K562 (cell line): Measurements from ENCODE around the gene RCL1. TPM values are rescaled to one million over a fixed set of nuclear protein-coding genes. Genes with fewer than 3 reads are reported as not detected.
A peak's percentile ranks its signal among the peaks of the same experiment; 100 is the strongest.

ENCODE experiments used
- MTA1 ChIP-seq: fragments of 450-650 bp; IDR thresholded peaks from 2 replicates; pipeline ENCODE4 v1.6.1; 2017; ENCODE audit warnings: borderline replicate concordance
- NR1H2 ChIP-seq: sonication (generic); formaldehyde crosslinking; IDR thresholded peaks from 2 replicates; pipeline ENCODE4 v1.4.0; 2020; ENCODE audit warnings: mild to moderate bottlenecking, missing genetic modification reagents
- POLR2G ChIP-seq: fragments of 200-400 bp; formaldehyde crosslinking; IDR thresholded peaks from 2 replicates; pipeline ENCODE4 v1.6.1; 2017; ENCODE audit warnings: low read depth, mild to moderate bottlenecking, antibody characterized with exemption, low read length, moderate library complexity
- RBM22 ChIP-seq: fragments of 200-400 bp; formaldehyde crosslinking; IDR thresholded peaks from 2 replicates; pipeline ENCODE4 v1.6.1; 2018; ENCODE audit warnings: low read length, low read depth; ENCODE audit not compliant: poor library complexity, severe bottlenecking
- RUNX1 ChIP-seq: sonication (generic); IDR thresholded peaks from 2 replicates; pipeline ENCODE4 v1.6.1; 2016; ENCODE audit warnings: antibody characterized with exemption, low read depth
- SMAD3 ChIP-seq: fragments of 450-650 bp; formaldehyde crosslinking; conservative IDR thresholded peaks from 2 replicates; pipeline ENCODE4 v1.4.0; 2020; ENCODE audit warnings: mild to moderate bottlenecking
- SMC3 ChIP-seq: conservative IDR thresholded peaks from 2 replicates; pipeline ENCODE4 v1.6.1; 2011; ENCODE audit warnings: low read depth, low read length, improper control_type of control experiment; ENCODE audit not compliant: insufficient read depth
- WHSC1 ChIP-seq: IDR thresholded peaks from one replicate; pipeline ENCODE4 v1.6.1; 2012; ENCODE audit warnings: low read length, control low read depth, inconsistent platforms
- ZFP1 ChIP-seq: fragments of 450-650 bp; formaldehyde crosslinking; IDR thresholded peaks from 2 replicates; pipeline ENCODE4 v1.4.0; 2020; ENCODE audit warnings: mild to moderate bottlenecking, mixed read lengths
- ZNF121 ChIP-seq: sonication (generic); formaldehyde crosslinking; conservative IDR thresholded peaks from 2 replicates; pipeline ENCODE4 v1.8.0; 2022; ENCODE audit warnings: missing genetic modification reagents
- ZNF175 ChIP-seq: fragments of 200-800 bp; sonication (Bioruptor generic); IDR thresholded peaks from 2 replicates; pipeline ENCODE4 v1.6.1; 2016; ENCODE audit warnings: low read depth, mild to moderate bottlenecking, missing genetic modification characterization, missing compliant biosample characterization
- ZNF23 ChIP-seq: fragments of 250-450 bp; sonication (Bioruptor Pico); IDR thresholded peaks from 2 replicates; pipeline ENCODE4 v1.4.0; 2020; ENCODE audit warnings: mild to moderate bottlenecking
- ZZZ3 ChIP-seq: fragments of 450-650 bp; IDR thresholded peaks from 2 replicates; pipeline ENCODE4 v1.6.1; 2016; ENCODE audit warnings: antibody characterized with exemption, mild to moderate bottlenecking, moderate library complexity
- polyA plus RNA-seq, 8 experiments: library from polyadenylated mRNA; depleted of rRNA in 4 of 8; stranded (reverse) in 5 of 8; unstranded in 3 of 8; fragments of >200 nt; fragmentation: Nextera tagmentation in 2 of 8; fragmentation: Illumina TruSeq in 1 of 8; extraction: Ambion mirVana in 2 of 8; extraction: Trizol in 1 of 8; gene quantifications; 2 replicates each; pipeline versions ENCODE4 v1.2.1 to v1.2.3, GENCODE V29; 2011 to 2014; ENCODE audit warnings: inconsistent platforms in 1 of 8, missing spikeins in 1 of 8
- total RNA-seq, 7 experiments: library from RNA; depleted of rRNA in 6 of 7; stranded (reverse); fragments of >200 nt in 6 of 7; fragmentation: Illumina TruSeq in 2 of 7; extraction: Trizol in 2 of 7; gene quantifications; 2 replicates each; pipeline versions ENCODE4 v1.2.1 to v1.2.3, GENCODE V29; 2011 to 2021; ENCODE audit warnings: low replicate concordance in 1 of 7
- TF ChIP-seq, protein P1 (sequence below): sonication (generic); formaldehyde crosslinking; IDR thresholded peaks from 2 replicates; pipeline ENCODE4 v1.5.0; 2020; ENCODE audit warnings: missing genetic modification reagents
- TF ChIP-seq, protein P2 (sequence below): fragments of 250-450 bp; sonication (Bioruptor Pico); IDR thresholded peaks from 2 replicates; pipeline ENCODE4 v1.8.0; 2021; ENCODE audit warnings: mild to moderate bottlenecking, moderate library complexity
- TF ChIP-seq, protein P3 (sequence below): sonication (generic); formaldehyde crosslinking; IDR thresholded peaks from 2 replicates; pipeline ENCODE4 v1.4.0; 2020; ENCODE audit warnings: mild to moderate bottlenecking, missing genetic modification reagents
- TF ChIP-seq, protein P4 (sequence below): sonication (generic); formaldehyde crosslinking; IDR thresholded peaks from 2 replicates; pipeline ENCODE4 v1.8.0; 2022; ENCODE audit warnings: mild to moderate bottlenecking, missing genetic modification reagents, borderline replicate concordance
- TF ChIP-seq, protein P5 (sequence below): fragments of 250-450 bp; sonication (Bioruptor Pico); IDR thresholded peaks from 2 replicates; pipeline ENCODE4 v1.5.0; 2021; ENCODE audit warnings: mild to moderate bottlenecking, moderate library complexity

The RCL1 gene
- total and polyA plus RNA-seq, 9 of the 15 experiments (the other 6 are each of a cell fraction or from before 2014, with no cell fraction given): 24.0 to 67.7 (median 38.6) TPM

DNA sequence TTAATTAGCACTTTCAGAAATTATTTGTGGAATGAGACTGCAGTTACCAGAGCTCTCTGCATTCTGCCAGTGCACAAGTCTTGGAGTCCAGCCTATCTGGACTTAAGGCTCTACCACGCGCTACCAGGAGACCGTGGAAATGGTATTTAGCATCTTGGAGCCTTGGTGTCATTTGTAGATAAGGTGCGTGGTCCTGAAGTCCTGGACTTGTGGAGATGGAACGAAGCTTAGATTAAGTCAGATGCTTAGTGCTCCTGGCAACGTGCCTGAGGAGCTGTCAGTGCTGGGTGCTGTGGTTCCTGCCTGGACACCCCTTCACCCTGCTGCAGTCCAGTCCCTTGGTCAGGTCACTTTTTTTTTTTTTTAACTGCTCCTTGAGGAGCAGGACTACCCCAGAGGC, 59.7 kb downstream of the RCL1 start (continued):
- TF ChIP-seq, protein P1, sequence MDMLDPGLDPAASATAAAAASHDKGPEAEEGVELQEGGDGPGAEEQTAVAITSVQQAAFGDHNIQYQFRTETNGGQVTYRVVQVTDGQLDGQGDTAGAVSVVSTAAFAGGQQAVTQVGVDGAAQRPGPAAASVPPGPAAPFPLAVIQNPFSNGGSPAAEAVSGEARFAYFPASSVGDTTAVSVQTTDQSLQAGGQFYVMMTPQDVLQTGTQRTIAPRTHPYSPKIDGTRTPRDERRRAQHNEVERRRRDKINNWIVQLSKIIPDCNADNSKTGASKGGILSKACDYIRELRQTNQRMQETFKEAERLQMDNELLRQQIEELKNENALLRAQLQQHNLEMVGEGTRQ: no peak
- TF ChIP-seq WHSC1 (no peak), ZNF175 (CRISPR knock-in tag) (no peak), RBM22 (no peak), SMC3 (no peak), NR1H2 (CRISPR knock-in tag) (no peak), SMAD3 (CRISPR knock-in tag) (no peak), ZNF121 (CRISPR knock-in tag) (no peak), ZFP1 (CRISPR knock-in tag) (no peak), POLR2G (no peak), MTA1 (peak; percentile 61; the same call in 1 of the 2 replicates), ZZZ3 (no peak), ZNF23 (no peak), RUNX1 (no peak)
- TF ChIP-seq, protein P2, sequence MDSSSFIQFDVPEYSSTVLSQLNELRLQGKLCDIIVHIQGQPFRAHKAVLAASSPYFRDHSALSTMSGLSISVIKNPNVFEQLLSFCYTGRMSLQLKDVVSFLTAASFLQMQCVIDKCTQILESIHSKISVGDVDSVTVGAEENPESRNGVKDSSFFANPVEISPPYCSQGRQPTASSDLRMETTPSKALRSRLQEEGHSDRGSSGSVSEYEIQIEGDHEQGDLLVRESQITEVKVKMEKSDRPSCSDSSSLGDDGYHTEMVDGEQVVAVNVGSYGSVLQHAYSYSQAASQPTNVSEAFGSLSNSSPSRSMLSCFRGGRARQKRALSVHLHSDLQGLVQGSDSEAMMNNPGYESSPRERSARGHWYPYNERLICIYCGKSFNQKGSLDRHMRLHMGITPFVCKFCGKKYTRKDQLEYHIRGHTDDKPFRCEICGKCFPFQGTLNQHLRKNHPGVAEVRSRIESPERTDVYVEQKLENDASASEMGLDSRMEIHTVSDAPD: no peak
- TF ChIP-seq, protein P3, sequence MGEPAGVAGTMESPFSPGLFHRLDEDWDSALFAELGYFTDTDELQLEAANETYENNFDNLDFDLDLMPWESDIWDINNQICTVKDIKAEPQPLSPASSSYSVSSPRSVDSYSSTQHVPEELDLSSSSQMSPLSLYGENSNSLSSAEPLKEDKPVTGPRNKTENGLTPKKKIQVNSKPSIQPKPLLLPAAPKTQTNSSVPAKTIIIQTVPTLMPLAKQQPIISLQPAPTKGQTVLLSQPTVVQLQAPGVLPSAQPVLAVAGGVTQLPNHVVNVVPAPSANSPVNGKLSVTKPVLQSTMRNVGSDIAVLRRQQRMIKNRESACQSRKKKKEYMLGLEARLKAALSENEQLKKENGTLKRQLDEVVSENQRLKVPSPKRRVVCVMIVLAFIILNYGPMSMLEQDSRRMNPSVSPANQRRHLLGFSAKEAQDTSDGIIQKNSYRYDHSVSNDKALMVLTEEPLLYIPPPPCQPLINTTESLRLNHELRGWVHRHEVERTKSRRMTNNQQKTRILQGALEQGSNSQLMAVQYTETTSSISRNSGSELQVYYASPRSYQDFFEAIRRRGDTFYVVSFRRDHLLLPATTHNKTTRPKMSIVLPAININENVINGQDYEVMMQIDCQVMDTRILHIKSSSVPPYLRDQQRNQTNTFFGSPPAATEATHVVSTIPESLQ: no peak
- TF ChIP-seq, protein P4, sequence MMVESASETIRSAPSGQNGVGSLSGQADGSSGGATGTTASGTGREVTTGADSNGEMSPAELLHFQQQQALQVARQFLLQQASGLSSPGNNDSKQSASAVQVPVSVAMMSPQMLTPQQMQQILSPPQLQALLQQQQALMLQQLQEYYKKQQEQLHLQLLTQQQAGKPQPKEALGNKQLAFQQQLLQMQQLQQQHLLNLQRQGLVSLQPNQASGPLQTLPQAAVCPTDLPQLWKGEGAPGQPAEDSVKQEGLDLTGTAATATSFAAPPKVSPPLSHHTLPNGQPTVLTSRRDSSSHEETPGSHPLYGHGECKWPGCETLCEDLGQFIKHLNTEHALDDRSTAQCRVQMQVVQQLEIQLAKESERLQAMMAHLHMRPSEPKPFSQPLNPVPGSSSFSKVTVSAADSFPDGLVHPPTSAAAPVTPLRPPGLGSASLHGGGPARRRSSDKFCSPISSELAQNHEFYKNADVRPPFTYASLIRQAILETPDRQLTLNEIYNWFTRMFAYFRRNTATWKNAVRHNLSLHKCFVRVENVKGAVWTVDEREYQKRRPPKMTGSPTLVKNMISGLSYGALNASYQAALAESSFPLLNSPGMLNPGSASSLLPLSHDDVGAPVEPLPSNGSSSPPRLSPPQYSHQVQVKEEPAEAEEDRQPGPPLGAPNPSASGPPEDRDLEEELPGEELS: no peak
- TF ChIP-seq, protein P5, sequence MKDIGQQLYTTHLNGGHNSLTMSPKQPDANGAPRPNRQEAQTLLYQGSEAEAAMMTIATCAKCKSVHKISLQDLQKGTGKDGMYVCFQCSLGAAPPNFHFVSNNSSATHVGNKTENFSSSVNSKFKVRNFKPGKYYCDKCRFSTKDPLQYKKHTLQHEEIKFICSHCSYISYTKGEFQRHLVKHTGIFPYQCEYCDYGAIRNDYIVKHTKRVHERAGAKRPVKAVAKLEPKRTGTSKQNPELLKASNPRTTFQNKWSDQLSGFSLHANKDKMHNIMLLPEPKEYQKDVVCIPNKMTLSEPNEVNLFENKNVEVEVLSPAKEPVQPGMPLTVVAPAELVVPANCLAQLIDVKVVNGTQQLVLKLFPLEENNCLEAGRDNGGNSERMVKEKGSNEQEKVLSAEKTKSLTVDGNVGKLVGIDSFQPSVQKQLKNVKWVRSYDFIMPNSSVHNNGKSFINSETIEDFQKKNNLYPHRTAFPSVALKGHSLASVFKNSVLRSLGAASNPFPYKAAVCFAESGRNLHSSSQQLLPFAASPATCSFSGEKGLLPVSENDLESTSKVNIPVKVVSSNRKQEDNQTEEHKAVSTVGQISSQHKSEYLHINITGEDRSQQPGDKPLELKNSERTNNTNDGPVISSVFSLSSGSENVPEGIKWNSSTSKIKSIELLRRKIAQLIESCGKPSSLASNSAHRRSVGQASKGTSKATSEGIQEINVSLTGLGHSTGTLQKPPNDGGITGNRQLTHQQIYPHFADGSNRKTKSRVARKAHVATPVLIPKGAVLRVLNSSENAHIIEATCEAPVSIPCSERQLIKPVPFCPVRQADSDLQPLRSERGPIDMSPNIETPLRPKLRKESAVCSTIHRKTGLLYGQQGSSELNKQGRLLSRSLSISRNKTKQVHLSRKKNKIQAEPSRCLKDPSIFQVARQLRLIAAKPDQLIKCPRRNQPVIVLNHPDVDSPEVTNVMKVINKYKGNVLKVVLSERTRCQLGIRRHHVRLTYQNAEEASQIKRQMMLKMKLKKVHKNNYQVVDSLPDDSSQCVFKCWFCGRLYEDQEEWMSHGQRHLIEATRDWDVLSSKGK (CRISPR knock-in tag): no peak
